Measurements from ENCODE around the gene CCDC149.

CCDC149 gene

GRCh38 chr4:24912252-24913118 is at the start of gene CCDC149:
Gene CCDC149, minus strand, starts transcription at chr4:24913042. Its CDS starts 178 bp downstream, at chr4:24912864.
- DNase-seq = no peak

DNA sequence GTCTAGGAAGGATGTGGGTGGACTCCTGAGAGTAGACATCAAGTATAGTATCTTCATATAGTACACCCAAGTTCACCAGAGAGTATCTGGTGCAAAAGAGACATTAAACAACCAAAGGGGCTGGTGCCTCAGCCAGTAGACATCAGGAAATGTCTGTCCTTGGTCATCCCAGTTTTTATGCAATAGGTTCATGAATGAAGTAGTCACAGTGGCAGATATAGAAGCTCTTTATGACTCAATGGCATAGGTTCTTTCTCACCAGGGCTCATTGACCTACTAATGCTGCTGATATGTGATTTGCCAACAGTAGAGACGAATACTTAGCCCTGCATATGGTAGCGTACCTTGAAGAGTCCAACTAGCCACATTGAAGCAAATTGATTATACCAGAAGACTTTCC is 45.0 kb upstream of the CCDC149 start:
- DNase-seq = no peak

DNA sequence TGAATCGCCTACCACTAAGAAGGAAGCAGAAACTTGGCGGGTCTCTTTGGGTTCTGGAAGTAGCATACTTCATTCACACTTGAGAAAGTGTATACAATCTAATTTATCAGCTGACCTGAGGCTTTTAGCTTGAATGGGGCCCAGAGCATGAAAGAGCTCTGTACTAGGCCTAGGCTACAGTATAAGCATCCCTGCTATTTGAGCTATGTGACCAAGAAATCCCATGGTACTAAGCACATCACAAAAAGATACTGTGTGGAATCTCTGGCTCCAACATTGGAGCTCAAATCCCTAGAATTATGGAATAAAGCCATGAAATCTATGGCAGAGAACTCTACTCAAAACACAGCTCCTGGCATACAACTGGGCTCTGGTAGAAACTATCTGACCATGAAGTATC is 43.9 kb upstream of the CCDC149 start:
- no peak for DNase-seq

DNA sequence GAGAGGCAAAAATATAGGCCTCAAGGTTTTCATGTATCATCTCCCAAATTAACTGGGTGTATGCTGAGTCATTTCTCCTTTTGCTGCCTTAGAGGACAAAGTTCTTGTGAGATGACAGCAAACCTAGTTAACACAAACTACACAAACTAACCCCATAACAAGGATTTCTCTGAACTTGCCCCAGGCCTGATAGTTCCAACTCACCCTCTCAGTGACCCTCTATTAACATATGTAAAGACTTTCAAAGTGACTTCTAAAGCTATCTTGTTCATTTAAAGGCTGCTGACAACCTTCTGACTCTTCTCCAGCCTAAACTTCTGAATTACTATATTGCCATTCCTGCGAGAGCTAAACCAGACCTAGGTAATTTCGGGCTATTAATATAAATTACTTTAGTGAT is 43.2 kb upstream of the CCDC149 start:
- no peak for DNase-seq

DNA sequence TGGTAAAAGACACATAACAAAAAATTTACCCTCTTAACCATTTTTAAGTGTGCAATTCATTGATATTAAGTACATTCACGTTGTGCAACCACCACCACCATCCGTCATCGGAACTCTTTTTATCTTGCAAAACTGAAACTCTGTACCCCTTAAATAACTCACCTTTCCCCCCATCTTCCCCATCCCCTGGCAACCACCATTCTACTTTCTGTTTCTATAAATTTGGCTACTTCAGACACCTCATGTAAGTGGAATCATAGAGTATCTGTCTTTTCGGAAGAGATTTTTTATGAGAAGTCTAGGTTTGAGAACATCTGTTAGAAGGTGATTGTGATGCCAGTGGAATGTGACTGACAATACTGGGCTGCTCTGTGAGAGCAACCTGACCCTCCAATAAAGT is 39.8 kb upstream of the CCDC149 start:
- DNase-seq = no peak

- no peak for DNase-seq
These were observed 37.1 kb upstream of the CCDC149 start for GRCh38 chr4:24949970-24950369.

DNA sequence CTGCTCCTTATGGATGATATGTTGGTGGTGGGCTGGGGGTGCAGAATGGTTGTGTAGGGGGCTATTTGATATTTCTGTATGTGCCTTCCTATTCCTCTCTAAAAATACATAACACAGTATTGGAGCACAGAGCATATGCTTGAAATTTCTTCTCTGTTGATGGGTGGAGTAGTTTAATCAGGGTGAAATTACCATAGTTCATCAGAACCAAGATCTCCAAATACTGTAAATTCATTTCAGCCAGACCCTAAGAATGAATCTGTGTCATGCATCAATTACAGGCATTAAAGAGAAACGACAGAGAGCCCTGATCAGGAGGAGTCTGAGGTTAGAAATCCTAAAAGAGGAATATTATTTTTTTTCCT is 25.1 kb upstream of the CCDC149 start:
- no peak for DNase-seq

GRCh38 chr4:24937176-24937916 is 24.5 kb upstream of the CCDC149 start:
- DNase-seq = no peak

GRCh38 chr4:24935856-24936255 is 23.0 kb upstream of the CCDC149 start:
- DNase-seq = no peak

DNA sequence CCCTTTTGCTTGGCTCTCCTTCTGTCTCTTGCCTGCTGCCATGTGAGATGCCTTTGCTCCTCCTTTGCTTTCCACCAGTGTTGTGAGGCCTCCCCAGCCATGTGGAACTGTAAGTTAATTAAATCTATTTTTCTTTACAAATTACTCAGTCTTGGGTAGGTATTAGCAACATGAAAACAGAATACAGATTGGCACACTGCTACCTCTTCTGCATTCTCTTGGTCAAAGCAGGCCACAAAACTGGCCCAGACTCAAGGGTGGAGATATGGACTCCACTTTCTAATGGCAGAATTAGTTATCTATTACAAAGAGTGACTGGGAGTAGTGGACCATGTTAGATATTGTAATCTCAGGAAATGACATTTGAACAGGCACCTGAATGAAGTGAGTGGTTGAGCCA is 21.5 kb upstream of the CCDC149 start:
- no peak for DNase-seq

DNA sequence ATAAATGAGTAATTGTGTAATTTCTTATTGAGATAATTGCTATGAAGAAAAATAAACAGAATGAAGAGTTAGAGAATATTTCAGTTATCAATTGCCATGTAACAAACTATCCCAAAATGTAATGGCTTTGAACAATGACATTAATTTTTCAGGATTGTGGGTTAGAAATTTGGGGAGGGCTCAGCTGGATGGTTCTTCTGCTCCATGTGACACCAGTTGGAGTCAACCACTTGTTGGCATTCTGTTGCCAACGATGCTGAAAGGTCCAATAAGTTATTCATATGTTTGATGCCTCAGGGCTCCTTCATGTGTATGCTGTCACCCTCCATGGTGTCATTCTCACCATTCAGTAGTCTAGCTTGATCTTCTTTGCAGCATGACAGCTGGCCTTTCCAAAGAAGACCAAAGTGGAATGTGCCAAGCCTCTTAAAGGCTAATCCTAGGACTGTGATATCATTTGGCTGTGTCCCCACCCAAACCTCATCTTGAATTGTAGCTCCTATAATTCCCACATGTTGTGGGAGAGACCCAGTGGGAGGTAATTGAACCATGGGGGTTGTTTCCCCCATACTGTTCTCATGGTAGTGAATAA is 20.9 kb upstream of the CCDC149 start:
- no peak for DNase-seq

DNA sequence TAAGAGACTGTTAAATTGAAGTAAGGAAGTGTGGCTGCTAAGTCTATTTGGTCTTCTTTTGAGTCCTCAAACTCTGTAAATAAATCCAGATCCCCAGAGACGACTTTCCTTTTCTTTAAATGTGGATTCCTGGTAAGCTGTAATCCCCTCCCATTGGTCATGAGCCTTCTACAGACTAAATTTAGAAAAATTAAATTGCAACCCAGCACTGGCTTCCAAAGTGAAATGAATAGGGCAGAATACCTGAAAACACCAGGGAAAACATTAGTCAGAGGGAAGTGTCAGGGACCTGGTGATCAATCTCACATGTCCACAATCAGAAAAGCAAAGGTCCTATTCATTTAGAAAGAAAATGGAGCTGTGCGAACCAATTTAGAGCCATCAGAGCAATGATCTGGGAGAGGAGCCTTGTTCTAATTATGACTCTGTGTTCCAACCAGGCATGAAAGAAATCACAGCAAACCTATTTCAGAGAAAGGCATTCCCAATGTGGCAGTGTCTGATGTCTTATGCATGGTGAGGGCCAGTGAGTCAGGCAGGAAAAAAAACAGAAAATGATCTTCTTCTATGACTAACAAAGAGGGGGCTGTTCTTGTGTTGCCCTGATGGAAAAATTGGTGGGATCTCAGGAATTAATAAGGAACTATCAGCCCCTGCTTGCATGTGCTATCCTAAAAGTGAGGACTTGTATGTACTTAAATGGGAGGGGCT is 19.8 kb upstream of the CCDC149 start:
- DNase-seq = no peak

DNA sequence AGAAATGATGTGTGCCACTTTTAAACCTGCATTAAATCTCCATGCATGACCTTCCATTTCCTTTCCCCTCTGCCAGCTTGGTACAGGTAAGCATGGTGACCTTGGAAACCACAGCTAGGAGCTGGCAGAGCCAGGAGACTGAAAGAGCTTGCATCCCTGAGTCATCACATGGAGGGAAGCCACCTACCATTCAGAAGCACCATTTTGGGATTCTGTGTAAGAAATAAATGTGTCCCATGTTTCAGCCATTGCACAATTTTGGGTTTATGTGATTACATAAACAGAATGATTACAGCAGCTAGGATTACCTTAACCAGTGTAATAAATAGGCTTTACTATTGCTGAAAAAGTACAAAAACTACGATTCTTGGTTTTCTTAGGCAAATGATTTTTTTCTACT is 17.3 kb upstream of the CCDC149 start:
- no peak for DNase-seq

GRCh38 chr4:24928708-24929107 is 15.9 kb upstream of the CCDC149 start:
- no peak for DNase-seq

- DNase-seq = no peak
These were observed 14.2 kb upstream of the CCDC149 start for GRCh38 chr4:24927049-24927448.

- no peak for DNase-seq
These were observed 11.5 kb upstream of the CCDC149 start for GRCh38 chr4:24924309-24924781.

DNA sequence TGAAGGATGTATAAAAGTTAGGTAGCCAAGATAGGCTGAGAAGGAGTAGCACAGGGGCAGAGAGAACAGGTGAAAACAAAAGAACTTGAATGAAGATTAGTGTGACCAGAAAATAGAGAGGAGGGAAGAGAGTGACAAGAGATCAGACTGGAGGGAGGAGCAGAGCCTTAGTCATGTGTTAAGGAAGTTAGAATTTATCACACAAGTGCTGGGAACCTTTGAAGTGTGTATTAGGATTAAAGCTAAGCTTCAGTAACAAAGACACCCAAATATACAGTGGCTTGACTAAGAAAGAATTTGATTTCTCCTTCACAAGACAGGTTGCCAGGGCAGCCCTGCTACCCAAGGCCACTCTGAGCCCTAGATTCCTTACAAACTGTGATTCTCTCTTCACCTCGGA is 10.7 kb upstream of the CCDC149 start:
- DNase-seq = no peak

DNA sequence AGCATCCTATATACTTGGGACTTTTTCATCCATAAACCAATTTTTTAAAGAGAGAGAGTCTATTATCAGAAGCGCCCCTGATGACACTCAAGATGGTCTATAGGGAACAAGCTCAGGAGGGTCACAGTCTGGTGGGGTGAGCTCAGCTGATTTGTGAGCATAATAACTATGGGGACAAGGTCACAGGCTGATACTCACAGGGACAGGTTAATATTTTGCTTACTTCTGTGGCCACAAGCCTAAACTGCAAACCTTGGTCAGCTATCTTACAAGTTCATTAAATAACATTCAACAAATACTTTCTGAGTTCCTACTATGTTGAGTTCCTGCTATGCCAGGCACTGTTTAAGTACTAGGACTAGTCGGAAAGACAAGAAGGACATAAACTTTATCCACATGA is 10.2 kb upstream of the CCDC149 start:
- no peak for DNase-seq

DNA sequence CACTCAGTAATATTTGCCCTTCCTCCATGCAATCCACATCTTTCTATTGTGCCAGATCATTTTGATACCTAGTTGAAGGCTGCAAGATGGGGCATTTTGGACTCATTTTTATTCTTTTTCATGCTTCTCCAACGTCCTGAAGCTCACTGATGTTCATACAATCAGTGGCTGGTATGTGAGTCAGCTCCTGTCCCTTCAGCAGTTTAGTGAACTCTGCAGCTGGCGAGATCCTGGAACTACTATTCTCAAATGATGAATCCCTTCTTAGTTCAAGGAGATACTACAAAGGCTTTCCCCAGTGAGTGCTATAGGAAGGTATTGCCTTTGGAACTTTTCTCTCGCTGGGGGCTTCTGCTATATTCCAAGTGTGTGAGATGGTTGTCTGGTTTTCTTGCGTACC is 9.6 kb upstream of the CCDC149 start:
- DNase-seq = no peak

DNA sequence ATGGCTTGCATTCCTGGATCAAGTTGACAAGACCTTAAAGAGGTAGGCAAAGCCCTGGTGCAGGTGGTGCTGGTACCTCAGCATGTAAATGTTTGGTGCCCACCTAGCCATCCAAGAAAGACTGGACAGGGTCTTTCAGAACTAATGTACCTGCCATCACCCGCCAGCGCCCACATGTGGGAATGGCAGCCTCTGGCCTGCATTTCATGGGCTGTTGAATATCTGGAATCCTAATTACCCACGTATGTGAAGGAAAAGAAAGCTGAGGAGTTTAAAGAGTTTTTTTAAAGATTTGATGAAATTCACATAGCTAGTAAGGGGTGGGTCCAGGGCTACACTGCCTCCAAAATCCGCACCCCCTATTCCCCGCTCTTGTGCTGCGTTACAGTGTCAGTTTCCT is 8.6 kb upstream of the CCDC149 start:
- no peak for DNase-seq

DNA sequence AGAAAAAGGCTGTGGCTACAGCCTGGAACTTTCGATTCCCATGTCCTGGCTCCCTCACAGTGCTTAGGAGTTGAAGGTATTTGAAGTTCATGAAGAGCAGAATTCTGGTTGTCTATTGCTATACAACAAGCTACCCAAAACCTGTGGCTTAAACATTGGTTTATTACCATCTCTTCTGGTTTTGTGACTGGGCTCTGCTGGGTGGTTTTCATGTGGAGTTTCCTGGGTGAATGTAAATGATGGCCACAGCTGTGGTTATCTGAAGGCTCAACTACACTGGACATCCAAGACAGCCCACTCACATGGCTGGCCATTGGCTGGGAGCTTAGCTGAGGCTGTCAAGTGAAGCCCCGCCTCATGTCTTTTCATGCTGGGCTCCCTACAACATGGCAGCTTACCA is 7.2 kb upstream of the CCDC149 start:
- DNase-seq = no peak

- DNase-seq = no peak
These were observed 4.4 kb upstream of the CCDC149 start for GRCh38 chr4:24917076-24917856.

Data from activated T-cell treated with anti-CD3 and anti-CD28 coated beads, Interleukin-2, amount 50 U/mL, for 48 hours (primary cell).